OCI-LY3 (cell line): Measurements from ENCODE around the gene EHF.

Experiments used
- H2AFZ ChIP-seq: fragments of 200-600, 300-600 bp; shearing (Covaris generic); 2 replicates; pipeline ENCODE4 v1.6.0; 2014; ENCODE audit warnings: antibody characterized with exemption, low read depth, low read length
- H3K27ac ChIP-seq: fragments of 200-600, 300-600 bp; sonication (generic); 2 replicates; pipeline ENCODE4 v1.5.1; 2014; ENCODE audit warnings: mild to moderate bottlenecking, low read length, moderate library complexity, mixed read lengths
- H3K27me3 ChIP-seq: fragments of 200-600, 300-600 bp; sonication (generic); 2 replicates; pipeline ENCODE4 v1.6.1; 2014; ENCODE audit warnings: low read depth, low read length, mixed read lengths
- H3K36me3 ChIP-seq: fragments of 200-600, 300-600 bp; sonication (generic); replicated peaks from 2 replicates; pipeline ENCODE3; 2014; ENCODE audit warnings: low read depth, low read length, mixed read lengths
- H3K4me1 ChIP-seq: fragments of 300-600, 200-600 bp; sonication (generic); 2 replicates; pipeline ENCODE4 v1.6.1; 2014; ENCODE audit warnings: low read length, mixed read lengths
- H3K4me2 ChIP-seq: fragments of 200-600, 300-600 bp; sonication (generic); 2 replicates; pipeline ENCODE4 v1.6.1; 2014; ENCODE audit warnings: low read length, mixed read lengths
- H3K4me3 ChIP-seq: fragments of 300-600, 200-600 bp; sonication (generic); 2 replicates; pipeline ENCODE4 v1.5.1; 2014; ENCODE audit warnings: antibody characterized with exemption, mild to moderate bottlenecking, low read length, moderate library complexity
- H3K79me2 ChIP-seq: fragments of 300-600, 200-600 bp; shearing (Covaris generic); 2 replicates; pipeline ENCODE4 v1.6.1; 2014; ENCODE audit warnings: mild to moderate bottlenecking, low read length, mixed read lengths
- H3K9ac ChIP-seq: fragments of 300-600, 200-600 bp; shearing (Covaris generic); 2 replicates; pipeline ENCODE4 v1.6.0; 2014; ENCODE audit warnings: mild to moderate bottlenecking, low read length, moderate library complexity
- H3K9me3 ChIP-seq: fragments of 200-600, 300-600 bp; shearing (Covaris generic); 2 replicates; pipeline ENCODE4 v1.6.1; 2014; ENCODE audit warnings: low read length, mixed read lengths; ENCODE audit not compliant: insufficient read depth
- H4K20me1 ChIP-seq: fragments of 200-600, 300-600 bp; sonication (generic); 2 replicates; pipeline ENCODE4 v1.6.1; 2016; ENCODE audit warnings: low read length, mixed read lengths; ENCODE audit not compliant: insufficient read depth
- EZH2phosphoT487 ChIP-seq: fragments of 200-600 bp; shearing (Covaris generic); IDR thresholded peaks from 2 replicates; pipeline ENCODE4 v1.6.1; 2018; ENCODE audit warnings: antibody characterized with exemption, mixed run types, low read depth
- TF ChIP-seq, protein P1 (sequence below): fragments of 200-600, 300-600 bp; sonication (generic); IDR thresholded peaks from 2 replicates; pipeline ENCODE4 v1.5.1; 2014; ENCODE audit warnings: antibody characterized with exemption, low read length, low read depth

The EHF gene

DNA sequence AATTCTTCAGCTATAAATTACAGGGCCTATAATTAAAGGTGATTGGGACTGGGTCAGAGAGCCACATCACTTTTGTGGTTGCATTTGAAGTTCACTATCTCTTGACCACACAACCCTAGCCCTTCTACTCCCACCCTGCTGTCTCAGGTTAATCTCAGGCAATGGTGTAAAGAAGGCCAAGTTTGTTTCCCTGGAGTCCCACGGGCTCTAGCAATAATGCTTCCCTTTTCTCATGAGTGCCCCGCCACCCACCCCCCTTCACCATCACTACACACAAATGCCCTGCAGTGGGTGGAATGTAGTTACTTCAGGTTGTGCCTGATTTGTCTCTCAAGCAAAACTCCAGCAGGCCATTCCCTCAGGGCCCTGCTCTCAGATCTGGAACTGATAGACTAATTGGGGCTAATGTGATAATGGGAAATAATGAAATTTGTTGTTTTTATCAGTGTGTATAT is 1.8 kb upstream of the EHF start:
- Histone ChIP-seq H3K79me2 (no peaks in the 10 kb centered on the region), H2AFZ (no peak overlapping the region), H3K27ac (no peak overlapping the region), H3K27me3 (peaks cover 12% of the 10 kb centered on the region; the same call in 1 of the 2 replicates), H3K4me1 (peaks cover 56% of the 10 kb centered on the region), H3K9me3 (no peaks in the 10 kb centered on the region), H3K9ac (no peak overlapping the region), H4K20me1 (no peaks in the 10 kb centered on the region), H3K4me2 (no peak overlapping the region), H3K4me3 (no peak overlapping the region), H3K36me3 (no peaks in the 10 kb centered on the region)
- TF ChIP-seq, protein P1, sequence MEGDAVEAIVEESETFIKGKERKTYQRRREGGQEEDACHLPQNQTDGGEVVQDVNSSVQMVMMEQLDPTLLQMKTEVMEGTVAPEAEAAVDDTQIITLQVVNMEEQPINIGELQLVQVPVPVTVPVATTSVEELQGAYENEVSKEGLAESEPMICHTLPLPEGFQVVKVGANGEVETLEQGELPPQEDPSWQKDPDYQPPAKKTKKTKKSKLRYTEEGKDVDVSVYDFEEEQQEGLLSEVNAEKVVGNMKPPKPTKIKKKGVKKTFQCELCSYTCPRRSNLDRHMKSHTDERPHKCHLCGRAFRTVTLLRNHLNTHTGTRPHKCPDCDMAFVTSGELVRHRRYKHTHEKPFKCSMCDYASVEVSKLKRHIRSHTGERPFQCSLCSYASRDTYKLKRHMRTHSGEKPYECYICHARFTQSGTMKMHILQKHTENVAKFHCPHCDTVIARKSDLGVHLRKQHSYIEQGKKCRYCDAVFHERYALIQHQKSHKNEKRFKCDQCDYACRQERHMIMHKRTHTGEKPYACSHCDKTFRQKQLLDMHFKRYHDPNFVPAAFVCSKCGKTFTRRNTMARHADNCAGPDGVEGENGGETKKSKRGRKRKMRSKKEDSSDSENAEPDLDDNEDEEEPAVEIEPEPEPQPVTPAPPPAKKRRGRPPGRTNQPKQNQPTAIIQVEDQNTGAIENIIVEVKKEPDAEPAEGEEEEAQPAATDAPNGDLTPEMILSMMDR = no peak
- TF ChIP-seq EZH2phosphoT487 = no peak

DNA sequence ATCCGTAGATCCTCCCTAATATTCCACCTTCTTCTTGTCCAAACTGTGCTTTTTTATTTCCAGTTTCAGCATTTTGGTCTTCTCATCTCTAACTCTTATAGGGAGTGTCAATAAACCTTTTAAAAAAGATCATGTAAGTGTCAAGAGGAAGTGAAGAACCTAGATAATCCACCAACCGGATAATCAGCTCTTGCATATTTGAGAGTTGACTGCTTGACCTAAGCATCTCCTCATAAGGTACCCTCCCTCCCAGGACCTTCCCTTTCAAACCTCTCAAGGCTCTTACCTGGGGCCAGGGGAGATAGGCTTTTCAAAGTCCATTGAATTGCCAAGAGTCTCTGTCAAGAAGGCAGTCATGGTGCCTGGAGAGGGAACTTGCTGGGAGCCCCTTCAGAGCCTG is 691 bp upstream of the EHF start:
- no peak overlapping the region for H3K9ac ChIP-seq
- peaks cover 14% of the 10 kb centered on the region; the same call in 1 of the 2 replicates for H3K27me3 ChIP-seq
- no peak overlapping the region for H3K27ac ChIP-seq
- TF ChIP-seq, protein P1 = no peak
- TF ChIP-seq EZH2phosphoT487 = no peak
- no peak overlapping the region for H3K4me3 ChIP-seq
- H2AFZ ChIP-seq = no peak overlapping the region
- H3K79me2 ChIP-seq = no peaks in the 10 kb centered on the region
- H3K36me3 ChIP-seq = no peaks in the 10 kb centered on the region
- peaks cover 56% of the 10 kb centered on the region for H3K4me1 ChIP-seq
- H4K20me1 ChIP-seq = no peaks in the 10 kb centered on the region
- no peaks in the 10 kb centered on the region for H3K9me3 ChIP-seq
- H3K4me2 ChIP-seq = peak overlapping the region; percentile 39

DNA sequence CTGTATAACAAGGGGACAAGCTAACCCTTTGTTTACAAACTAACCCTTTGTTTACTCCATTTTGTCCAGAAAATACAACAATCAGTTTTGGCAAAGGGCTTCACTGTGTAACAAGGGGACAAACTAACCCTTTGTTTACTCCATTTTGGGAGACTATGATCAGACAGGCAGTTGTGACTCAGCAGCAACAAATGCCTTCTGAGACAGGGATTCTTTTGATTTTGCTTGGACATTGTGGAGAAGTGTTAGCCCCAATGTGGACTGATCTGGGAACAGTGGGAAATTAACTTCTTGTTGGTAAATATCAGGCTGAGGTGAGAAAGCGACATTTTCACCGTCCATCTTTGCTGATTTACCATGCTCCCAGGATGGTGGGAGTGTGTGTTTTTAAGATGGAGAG is 983 bp downstream of the EHF start:
- H3K27ac ChIP-seq = no peak overlapping the region
- TF ChIP-seq, protein P1 = no peak
- TF ChIP-seq EZH2phosphoT487 = no peak
- no peaks in the 10 kb centered on the region for H3K9me3 ChIP-seq
- no peaks in the 10 kb centered on the region for H4K20me1 ChIP-seq
- H3K79me2 ChIP-seq = no peaks in the 10 kb centered on the region
- no peak overlapping the region for H3K4me3 ChIP-seq
- H2AFZ ChIP-seq = no peak overlapping the region
- no peaks in the 10 kb centered on the region for H3K36me3 ChIP-seq
- no peak overlapping the region for H3K9ac ChIP-seq
- H3K4me1 ChIP-seq = peaks cover 60% of the 10 kb centered on the region
- peaks cover 21% of the 10 kb centered on the region; the same call in 1 of the 2 replicates for H3K27me3 ChIP-seq
- no peak overlapping the region for H3K4me2 ChIP-seq

DNA sequence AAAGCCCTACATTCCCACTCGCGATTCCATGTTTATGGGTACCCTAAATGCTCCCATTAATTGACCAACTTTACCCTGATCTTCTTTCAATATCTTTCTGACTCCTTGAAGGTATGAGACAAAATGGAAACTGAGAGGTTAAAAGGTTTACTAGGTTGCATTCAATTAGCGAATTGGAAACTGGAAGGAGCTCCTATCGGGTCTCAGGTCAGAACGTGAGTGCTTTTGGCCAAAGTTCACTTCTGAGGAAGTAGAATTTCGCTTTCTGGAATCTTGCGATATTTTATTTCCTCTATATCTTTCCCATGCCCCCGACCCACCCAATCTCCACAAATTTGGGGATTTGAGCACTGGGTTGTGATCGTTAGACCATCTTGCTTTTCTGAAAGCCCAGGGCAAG is 2.6 kb downstream of the EHF start:
- Histone ChIP-seq H3K4me3 (peak overlapping the region; percentile 68), H3K79me2 (no peaks in the 10 kb centered on the region), H2AFZ (peak overlapping the region; percentile 0), H3K27ac (peak overlapping the region; percentile 49), H3K36me3 (no peaks in the 10 kb centered on the region), H4K20me1 (no peaks in the 10 kb centered on the region), H3K9ac (peak overlapping the region; percentile 56), H3K9me3 (no peaks in the 10 kb centered on the region), H3K27me3 (peaks cover 21% of the 10 kb centered on the region; the same call in 1 of the 2 replicates), H3K4me2 (peak overlapping the region; percentile 74), H3K4me1 (peaks cover 70% of the 10 kb centered on the region)
- TF ChIP-seq, protein P1 = no peak
- no peak for TF ChIP-seq EZH2phosphoT487
